HepG2 (cell line): ENCODE measurements around the gene CDK1. TPM values are rescaled to one million over a fixed set of nuclear protein-coding genes. Genes with fewer than 3 reads are reported as not detected.

Source experiments
- ATAC-seq: fragments of 200-7000 bp; cut with Tn5 transposase; 3 replicates; pipeline ENCODE4 v1.9.1; 2020; ENCODE audit warnings: mild to moderate bottlenecking, moderate library complexity
- BruUV-seq: library from RNA; stranded (reverse); fragments of 400-500 nt; replicated peaks from 2 replicates; lab custom pipeline; 2021; lab: Mats Ljungman, UMichigan
- CTCF ChIA-PET: fragments of 300-600 bp; formaldehyde crosslinking; extraction: SDS; loops from one replicate; lab custom pipeline; 2021; ENCODE audit warnings: low total read pairs, inconsistent platforms, low intra/inter-chr PET ratio; lab: Yijun Ruan, JAX
- POLR2A ChIA-PET: fragments of 350-600 bp; sonication (Branson Sonifier 250); formaldehyde crosslinking; loops from one replicate; lab custom pipeline; 2020; ENCODE audit warnings: antibody characterized with exemption, inconsistent platforms; lab: Yijun Ruan, JAX
- DNase-seq: peaks from one replicate; pipeline ENCODE4 v3.0.0-alpha.2; 2015; ENCODE audit warnings: low spot score
- FAIRE-seq: peaks from 3 replicates; lab custom pipeline; 2011; peaks lifted over from hg19 to GRCh38; lab: Jason Lieb, UNC
- H2AFZ ChIP-seq: one replicate; pipeline ENCODE4 v1.6.1; 2011; ENCODE audit warnings: low read length, inconsistent platforms
- H3K27ac ChIP-seq: fragments of 300-600 bp; 3 replicates; pipeline ENCODE4 v1.8.0; 2011; ENCODE audit warnings: mixed run types, mild to moderate bottlenecking, mixed read lengths, low read length, inconsistent platforms; ENCODE audit not compliant: insufficient read depth; ENCODE audit errors: extremely low read length
- H3K27me3 ChIP-seq, 2 experiments: fragments of 200-600 bp in 1 of 2; 2 replicates in 1 of 2; 3 replicates in 1 of 2; pipeline versions ENCODE4 v1.6.0 to v1.8.0; 2011; ENCODE audit warnings: low read length in 2 of 2, mild to moderate bottlenecking in 2 of 2, moderate library complexity in 2 of 2, inconsistent platforms in 1 of 2; ENCODE audit not compliant: insufficient read depth in 2 of 2, control insufficient read depth in 1 of 2
- H3K36me3 ChIP-seq, 2 experiments: fragments of 200-600 bp in 1 of 2; replicated peaks in 1 of 2; 2 replicates in 1 of 2; 3 replicates in 1 of 2; pipeline versions ENCODE4 v1.5.1 to v1.8.0; 2011; ENCODE audit warnings: low read length in 2 of 2, inconsistent platforms in 1 of 2; ENCODE audit not compliant: insufficient read depth in 2 of 2, control insufficient read depth in 1 of 2
- H3K4me1 ChIP-seq: 2 replicates; pipeline ENCODE4 v1.5.1; 2012; ENCODE audit warnings: low read length, inconsistent platforms; ENCODE audit not compliant: insufficient read depth
- H3K4me2 ChIP-seq: 2 replicates; pipeline ENCODE4 v1.6.0; 2011; ENCODE audit warnings: low read depth, low read length, inconsistent platforms
- H3K4me3 ChIP-seq, 3 experiments: fragments of 200-600 bp in 1 of 3; sonication (generic), shearing (Covaris generic) in 1 of 3; replicated peaks in 1 of 3; 2 replicates each; pipeline ENCODE4 v1.5.1; 2011 to 2016; ENCODE audit warnings: low read length in 3 of 3, inconsistent platforms in 2 of 3, low read depth in 2 of 3, mild to moderate bottlenecking in 2 of 3, control low read depth in 1 of 3, mixed read lengths in 1 of 3; ENCODE audit not compliant: insufficient read depth in 1 of 3
- H3K79me2 ChIP-seq: one replicate; pipeline ENCODE4 v1.6.1; 2011; ENCODE audit warnings: low read length, inconsistent platforms; ENCODE audit not compliant: insufficient read depth
- H3K9ac ChIP-seq: 2 replicates; pipeline ENCODE4 v1.6.0; 2011; ENCODE audit warnings: mild to moderate bottlenecking, low read depth, low read length, inconsistent platforms; ENCODE audit not compliant: insufficient read depth
- H3K9me3 ChIP-seq: 2 replicates; pipeline ENCODE4 v1.5.1; 2012; ENCODE audit warnings: mild to moderate bottlenecking, low read length
- H4K20me1 ChIP-seq: 2 replicates; pipeline ENCODE4 v1.6.0; 2011; ENCODE audit warnings: inconsistent platforms, mild to moderate bottlenecking, low read length, moderate library complexity; ENCODE audit not compliant: insufficient read depth
- DMAP1 ChIP-seq: IDR thresholded peaks from 2 replicates; pipeline ENCODE4 v1.6.1; 2016
- FOXC1 ChIP-seq: sonication (generic); formaldehyde crosslinking; IDR thresholded peaks from 2 replicates; pipeline ENCODE4 v1.8.0; 2022; ENCODE audit warnings: mild to moderate bottlenecking, missing genetic modification reagents, borderline replicate concordance
- HMGA1 ChIP-seq: sonication (generic); formaldehyde crosslinking; conservative IDR thresholded peaks from 2 replicates; pipeline ENCODE4 v1.4.0; 2020; ENCODE audit warnings: missing genetic modification reagents
- HNF1A ChIP-seq, 2 experiments: sonication (generic) in 1 of 2; formaldehyde crosslinking in 1 of 2; IDR thresholded peaks; 2 replicates each; pipeline versions ENCODE4 v1.4.0 to v1.6.1; 2016 to 2020; ENCODE audit warnings: borderline replicate concordance in 1 of 2, low read depth in 1 of 2, mild to moderate bottlenecking in 1 of 2, missing genetic modification reagents in 1 of 2
- PTBP1 ChIP-seq: fragments of 200-400 bp; formaldehyde crosslinking; IDR thresholded peaks from 2 replicates; pipeline ENCODE4 v1.6.1; 2018; ENCODE audit warnings: low read length, low read depth; ENCODE audit not compliant: poor library complexity, severe bottlenecking
- U2AF2 ChIP-seq: fragments of 200-400 bp; formaldehyde crosslinking; IDR thresholded peaks from 2 replicates; pipeline ENCODE4 v1.6.1; 2017; ENCODE audit warnings: low read depth, mild to moderate bottlenecking, low read length
- ZNF124 ChIP-seq: sonication (generic); formaldehyde crosslinking; IDR thresholded peaks from 2 replicates; pipeline ENCODE4 v1.4.0; 2020; ENCODE audit warnings: missing genetic modification reagents
- ZNF264 ChIP-seq: sonication (generic); formaldehyde crosslinking; IDR thresholded peaks from 2 replicates; pipeline ENCODE4 v1.4.0; 2020; ENCODE audit warnings: missing genetic modification reagents
- ZNF292 ChIP-seq: sonication (generic); formaldehyde crosslinking; IDR thresholded peaks from 2 replicates; pipeline ENCODE4 v1.8.1; 2022; ENCODE audit warnings: mild to moderate bottlenecking, low read depth, missing genetic modification reagents, borderline replicate concordance
- WGBS: methylation state at CpG from one replicate; pipeline ENCODE4 v1.1.6; 2017; ENCODE audit warnings: low lambda C conversion rate; 5-methylcytosine and 5-hydroxymethylcytosine counted together
- in situ Hi-C: cut with HindIII; loops from 2 replicates; pipeline ENCODE4 v1.10.0; 2017; ENCODE audit warnings: low pct_unique_long_range_greater_than_20kb; ENCODE audit not compliant: extremely low pct_ligation_motif_present
- intact Hi-C: fragments of 100-400 bp; cut with micrococcal nuclease; formaldehyde crosslinking; loops from one replicate; pipeline ENCODE4 v1.10.0; 2022; ENCODE audit not compliant: unreplicated experiment
- polyA plus RNA-seq, 8 experiments: library from polyadenylated mRNA; depleted of rRNA in 3 of 8; stranded (reverse) in 7 of 8; unstranded in 1 of 8; fragments of >200 nt; fragmentation: Illumina TruSeq in 4 of 8; extraction: Trizol in 4 of 8; gene quantifications; 2 replicates each; pipeline versions ENCODE4 v1.2.1 to v1.2.3, GENCODE V29; 2011 to 2016; ENCODE audit warnings: low read depth in 4 of 8, missing spikeins in 1 of 8, mixed read lengths in 1 of 8; ENCODE audit not compliant: insufficient read depth in 1 of 8
- total RNA-seq, 5 experiments: library from RNA; depleted of rRNA; stranded (reverse); fragments of >200 nt; fragmentation: Illumina TruSeq; extraction: Trizol; gene quantifications; 2 replicates each; pipeline ENCODE4 v1.2.3, GENCODE V29; 2016; ENCODE audit warnings: low read depth in 1 of 5
- TF ChIP-seq, protein P1 (sequence below): sonication (generic); formaldehyde crosslinking; IDR thresholded peaks from 2 replicates; pipeline ENCODE4 v1.4.0; 2020; ENCODE audit warnings: mild to moderate bottlenecking, low read depth, missing genetic modification reagents
- TF ChIP-seq, protein P2 (sequence below): sonication (generic); formaldehyde crosslinking; IDR thresholded peaks from 2 replicates; pipeline ENCODE4 v1.5.1; 2020; ENCODE audit warnings: missing genetic modification reagents, mild to moderate bottlenecking, borderline replicate concordance

Gene CDK1
- total and polyA plus RNA-seq, 2 of the 13 experiments (the other 11 are each of a cell fraction or from before 2014, with no cell fraction given) = 42.6 to 132 TPM

GRCh38 chr10:60759181-60759580 is 19.1 kb upstream of the CDK1 start:
- Histone ChIP-seq H3K4me1 (no peaks in the 10 kb centered on the region), H3K9me3 (no peaks in the 10 kb centered on the region), H3K36me3 (no peaks in the 10 kb centered on the region), H3K4me3 (no peak overlapping the region), H2AFZ (no peak overlapping the region), H3K9ac (no peak overlapping the region), H3K27me3 (0 out of 5 replicates have a peak, but pooled peaks cover 0 to 4% of the 10 kb centered on the region in 2 experiments), H3K4me2 (no peak overlapping the region), H4K20me1 (no peaks in the 10 kb centered on the region), H3K79me2 (no peaks in the 10 kb centered on the region), H3K27ac (no peak overlapping the region)
- ChIA-PET CTCF (no interaction called here), POLR2A (no interaction called here)
- in situ Hi-C loops (no loop called here), intact Hi-C loops (no loop called here)
- no TSS peak for BruUV-seq
- DNase-seq (no peak), FAIRE-seq (no peak), ATAC-seq (no peak)
- TF ChIP-seq ZNF264 (no peak), FOXC1 (CRISPR knock-in tag) (no peak), U2AF2 (no peak), PTBP1 (no peak), ZNF292 (CRISPR knock-in tag) (no peak), ZNF124 (CRISPR knock-in tag) (no peak), DMAP1 (no peak), HNF1A (IDR thresholded peaks at IDR 0.05; ENCODE audit: low read depth) (no peak), HNF1A (CRISPR knock-in tag; IDR thresholded peaks at IDR 0.05; ENCODE audit: borderline replicate concordance) (no peak), HMGA1 (CRISPR knock-in tag) (no peak)
- TF ChIP-seq, protein P1, sequence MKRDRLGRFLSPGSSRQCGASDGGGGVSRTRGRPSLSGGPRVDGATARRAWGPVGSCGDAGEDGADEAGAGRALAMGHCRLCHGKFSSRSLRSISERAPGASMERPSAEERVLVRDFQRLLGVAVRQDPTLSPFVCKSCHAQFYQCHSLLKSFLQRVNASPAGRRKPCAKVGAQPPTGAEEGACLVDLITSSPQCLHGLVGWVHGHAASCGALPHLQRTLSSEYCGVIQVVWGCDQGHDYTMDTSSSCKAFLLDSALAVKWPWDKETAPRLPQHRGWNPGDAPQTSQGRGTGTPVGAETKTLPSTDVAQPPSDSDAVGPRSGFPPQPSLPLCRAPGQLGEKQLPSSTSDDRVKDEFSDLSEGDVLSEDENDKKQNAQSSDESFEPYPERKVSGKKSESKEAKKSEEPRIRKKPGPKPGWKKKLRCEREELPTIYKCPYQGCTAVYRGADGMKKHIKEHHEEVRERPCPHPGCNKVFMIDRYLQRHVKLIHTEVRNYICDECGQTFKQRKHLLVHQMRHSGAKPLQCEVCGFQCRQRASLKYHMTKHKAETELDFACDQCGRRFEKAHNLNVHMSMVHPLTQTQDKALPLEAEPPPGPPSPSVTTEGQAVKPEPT (CRISPR knock-in tag) = no peak
- TF ChIP-seq, protein P2, sequence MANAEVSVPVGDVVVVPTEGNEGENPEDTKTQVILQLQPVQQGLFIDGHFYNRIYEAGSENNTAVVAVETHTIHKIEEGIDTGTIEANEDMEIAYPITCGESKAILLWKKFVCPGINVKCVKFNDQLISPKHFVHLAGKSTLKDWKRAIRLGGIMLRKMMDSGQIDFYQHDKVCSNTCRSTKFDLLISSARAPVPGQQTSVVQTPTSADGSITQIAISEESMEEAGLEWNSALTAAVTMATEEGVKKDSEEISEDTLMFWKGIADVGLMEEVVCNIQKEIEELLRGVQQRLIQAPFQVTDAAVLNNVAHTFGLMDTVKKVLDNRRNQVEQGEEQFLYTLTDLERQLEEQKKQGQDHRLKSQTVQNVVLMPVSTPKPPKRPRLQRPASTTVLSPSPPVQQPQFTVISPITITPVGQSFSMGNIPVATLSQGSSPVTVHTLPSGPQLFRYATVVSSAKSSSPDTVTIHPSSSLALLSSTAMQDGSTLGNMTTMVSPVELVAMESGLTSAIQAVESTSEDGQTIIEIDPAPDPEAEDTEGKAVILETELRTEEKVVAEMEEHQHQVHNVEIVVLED (CRISPR knock-in tag) = no peak
- 47% methylated on average over 5 of the region's 6 CpGs for WGBS
